Ishikawa (cell line): Measurements from ENCODE around the gene SF3A1.

Experiments
- CEBPB ChIP-seq: IDR thresholded peaks from 2 replicates; pipeline ENCODE4 v1.6.1; 2012
- CREB1 ChIP-seq: IDR thresholded peaks from 2 replicates; pipeline ENCODE4 v1.6.1; 2012; ENCODE audit warnings: low read depth
- EGR1 ChIP-seq: IDR thresholded peaks from 2 replicates; pipeline ENCODE4 v1.6.1; 2012
- EP300 ChIP-seq: IDR thresholded peaks from 2 replicates; pipeline ENCODE4 v1.6.1; 2012; ENCODE audit warnings: borderline replicate concordance
- MAX ChIP-seq: IDR thresholded peaks from 2 replicates; pipeline ENCODE4 v1.6.1; 2012
- RAD21 ChIP-seq: IDR thresholded peaks from 2 replicates; pipeline ENCODE4 v1.6.1; 2012; ENCODE audit warnings: low read depth
- TAF1 ChIP-seq: IDR thresholded peaks from 2 replicates; pipeline ENCODE4 v1.6.1; 2012; ENCODE audit warnings: low read depth, mild to moderate bottlenecking
- TEAD4 ChIP-seq: IDR thresholded peaks from 2 replicates; pipeline ENCODE4 v1.6.1; 2012
- USF1 ChIP-seq: IDR thresholded peaks from 2 replicates; pipeline ENCODE4 v1.6.1; 2012
- YY1 ChIP-seq: IDR thresholded peaks from 2 replicates; pipeline ENCODE4 v1.6.1; 2012; ENCODE audit warnings: low read depth
- ZBTB7A ChIP-seq: IDR thresholded peaks from 2 replicates; pipeline ENCODE4 v1.6.1; 2012; ENCODE audit warnings: low read depth

- TF ChIP-seq RAD21 (no peak), CEBPB (no peak), YY1 (no peak), TAF1 (no peak), MAX (no peak), EP300 (no peak), CREB1 (no peak), EGR1 (no peak), ZBTB7A (no peak), USF1 (no peak), TEAD4 (no peak)
Measured at GRCh38 chr22:30302810-30303138, 53.9 kb downstream of the SF3A1 start.
